NCI-H128 (cell line): Measurements from ENCODE around the gene STK11.
A peak's percentile ranks its signal among the peaks of the same experiment; 100 is the strongest.

Experiments
- DNase-seq: peaks from one replicate; lab custom pipeline; 2025; ENCODE audit not compliant: unreplicated experiment; lab: John Stamatoyannopoulos, UW

Gene STK11

GRCh38 chr19:1271528-1272422 is 66.2 kb downstream of the STK11 start:
- DNase-seq = no peak

- DNase-seq = no peak
Observed at GRCh38 chr19:1272423-1273262, 67.1 kb downstream of the STK11 start.

- DNase-seq = no peak
Observed at GRCh38 chr19:1273263-1274041, 67.9 kb downstream of the STK11 start.

GRCh38 chr19:1274081-1274851 is 68.7 kb downstream of the STK11 start:
- DNase-seq = no peak

GRCh38 chr19:1274852-1275259 is 69.3 kb downstream of the STK11 start:
- no peak for DNase-seq

- peak; percentile 92 for DNase-seq
Observed at GRCh38 chr19:1275260-1275975, 69.8 kb downstream of the STK11 start, which contains the start of gene FAM174C. TSS of gene FAM174C (plus strand) at chr19:1275530. CDS start at chr19:1275550, 20 bp downstream.

GRCh38 chr19:1275976-1276627 is 70.5 kb downstream of the STK11 start:
- DNase-seq = no peak

GRCh38 chr19:1276628-1277022 is 71.0 kb downstream of the STK11 start:
- no peak for DNase-seq

- DNase-seq = no peak
Observed at GRCh38 chr19:1277061-1277460, 71.5 kb downstream of the STK11 start.
